ENCODE measurements around the gene AHR.

Gene AHR

GRCh38 chr7:17298102-17298839 lies at the start of gene AHR:
AHR (plus strand) TSS chr7:17298652; CDS start chr7:17299265, 613 bp downstream.
- peak; percentile 85 for DNase-seq (ENCODE audit: low spot score)

GRCh38 chr7:17253885-17254284 lies 44.6 kb upstream of the AHR start:
- DNase-seq (ENCODE audit: low spot score): no peak

- no peak for DNase-seq (ENCODE audit: low spot score)
Measured at GRCh38 chr7:17255926-17256325, 42.5 kb upstream of the AHR start.

- DNase-seq (ENCODE audit: low spot score): no peak
Measured at GRCh38 chr7:17256375-17256774, 42.1 kb upstream of the AHR start.

- no peak for DNase-seq (ENCODE audit: low spot score)
Measured at GRCh38 chr7:17266565-17266964, 31.9 kb upstream of the AHR start.

- no peak for DNase-seq (ENCODE audit: low spot score)
Measured at GRCh38 chr7:17269341-17270221, 28.9 kb upstream of the AHR start.

- DNase-seq (ENCODE audit: low spot score): no peak
Measured at GRCh38 chr7:17274551-17275245, 23.8 kb upstream of the AHR start.

GRCh38 chr7:17275749-17276671 lies 22.4 kb upstream of the AHR start:
- DNase-seq (ENCODE audit: low spot score): no peak

- DNase-seq (ENCODE audit: low spot score): no peak
Measured at GRCh38 chr7:17279061-17279460, 19.4 kb upstream of the AHR start.

- no peak for DNase-seq (ENCODE audit: low spot score)
Measured at GRCh38 chr7:17289074-17289645, 9.3 kb upstream of the AHR start.

GRCh38 chr7:17292843-17293242 lies 5.6 kb upstream of the AHR start:
- DNase-seq (ENCODE audit: low spot score): no peak

- DNase-seq (ENCODE audit: low spot score): no peak
Measured at GRCh38 chr7:17293481-17293880, 5.0 kb upstream of the AHR start.

GRCh38 chr7:17297243-17297642 lies 1.2 kb upstream of the AHR start:
- no peak for DNase-seq (ENCODE audit: low spot score)

GRCh38 chr7:17298840-17299482 lies 509 bp downstream of the AHR start:
- peak; percentile 4 for DNase-seq (ENCODE audit: low spot score)

GRCh38 chr7:17299483-17299991 lies 1.1 kb downstream of the AHR start:
- peak; percentile 14 for DNase-seq (ENCODE audit: low spot score)

GRCh38 chr7:17300012-17300411 lies 1.6 kb downstream of the AHR start:
- no peak for DNase-seq (ENCODE audit: low spot score)

GRCh38 chr7:17300437-17300836 lies 2.0 kb downstream of the AHR start:
- DNase-seq (ENCODE audit: low spot score): no peak

GRCh38 chr7:17301471-17302456 lies 3.3 kb downstream of the AHR start:
- peak; percentile 67 for DNase-seq (ENCODE audit: low spot score)

- peak; percentile 23 for DNase-seq (ENCODE audit: low spot score)
Measured at GRCh38 chr7:17302575-17303142, 4.2 kb downstream of the AHR start.

Measured in hematopoietic multipotent progenitor cell treated with erythropoietin and hydrocortisone succinate and interleukin-3 and kit ligand, for 15 days (in vitro differentiated cells).